ENCODE data around the gene TBC1D30. TPM values are rescaled to one million over a fixed set of nuclear protein-coding genes. Genes with fewer than 3 reads are reported as not detected.
"Not testable (repeated sequence)": the region's sequence is repeated elsewhere in the genome, so short reads cannot be mapped to it uniquely, and the experiment has no call there.

TBC1D30 gene
- 3.0 and 3.4 TPM in 2 replicates for total RNA-seq
- long read RNA-seq, partial matches to known transcripts, result 0 of 1 reads
- long read RNA-seq, other reads (novel, unspliced or antisense), result 1 of 1 reads

GRCh38 chr12:64824500-64825142 lies at the start of gene TBC1D30:
TBC1D30 (plus strand) TSS chr12:64824647; CDS start chr12:64824880, 233 bp downstream.
- Mint-ChIP-seq H3K4me3 (ENCODE audit: low read depth) (peak within 1 kb of the TSS; percentile 65), H3K4me1 (ENCODE audit: low read depth) (peaks cover 11% of the 10 kb centered on the region), H3K36me3 (ENCODE audit: insufficient read depth) (no peaks in the 10 kb centered on the region), H3K27me3 (peaks cover 66% of the 10 kb centered on the region), H3K27ac (no peak within 1 kb of the TSS), H3K9me3 (ENCODE audit: low read depth) (peaks cover 2% of the 10 kb centered on the region)
- DNase-seq (ENCODE audit: low spot score, unreplicated experiment), result peak; percentile 14
- no peak for TF ChIP-seq CTCF (IDR thresholded peaks at IDR 0.05; ENCODE audit: unreplicated experiment)

GRCh38 chr12:64775147-64775736 lies 49.2 kb upstream of the TBC1D30 start:
- Mint-ChIP-seq H3K27me3 (peaks cover 36% of the 10 kb centered on the region), H3K9me3 (ENCODE audit: low read depth) (peaks cover 31% of the 10 kb centered on the region)
- not testable (repeated sequence) for H3K27ac Mint-ChIP-seq; DNase-seq (ENCODE audit: low spot score, unreplicated experiment); H3K4me3 Mint-ChIP-seq (ENCODE audit: low read depth); H3K36me3 Mint-ChIP-seq (ENCODE audit: insufficient read depth); H3K4me1 Mint-ChIP-seq (ENCODE audit: low read depth)

- Mint-ChIP-seq H3K9me3 (ENCODE audit: low read depth) (peaks cover 22% of the 10 kb centered on the region), H3K27ac (no peak overlapping the region), H3K27me3 (peaks cover 63% of the 10 kb centered on the region), H3K4me3 (ENCODE audit: low read depth) (peak overlapping the region; percentile 68), H3K4me1 (ENCODE audit: low read depth) (peaks cover 11% of the 10 kb centered on the region), H3K36me3 (ENCODE audit: insufficient read depth) (peaks cover 4% of the 10 kb centered on the region)
- DNase-seq (ENCODE audit: low spot score, unreplicated experiment), result no peak
- TF ChIP-seq CTCF (IDR thresholded peaks at IDR 0.05; ENCODE audit: unreplicated experiment), result no peak
These were observed 45.0 kb upstream of the TBC1D30 start for GRCh38 chr12:64779354-64779974.

- no peak for TF ChIP-seq CTCF (IDR thresholded peaks at IDR 0.05; ENCODE audit: unreplicated experiment)
- Mint-ChIP-seq H3K4me1 (ENCODE audit: low read depth) (peaks cover 11% of the 10 kb centered on the region), H3K9me3 (ENCODE audit: low read depth) (peaks cover 21% of the 10 kb centered on the region), H3K27ac (peak overlapping the region; percentile 73), H3K4me3 (ENCODE audit: low read depth) (peak overlapping the region; percentile 68), H3K27me3 (peaks cover 64% of the 10 kb centered on the region), H3K36me3 (ENCODE audit: insufficient read depth) (peaks cover 4% of the 10 kb centered on the region)
- DNase-seq (ENCODE audit: low spot score, unreplicated experiment), result no peak
These were observed 44.3 kb upstream of the TBC1D30 start for GRCh38 chr12:64780132-64780530.

- peak; percentile 32 for DNase-seq (ENCODE audit: low spot score, unreplicated experiment)
- peak; percentile 37 for TF ChIP-seq CTCF (IDR thresholded peaks at IDR 0.05; ENCODE audit: unreplicated experiment)
- Mint-ChIP-seq H3K27me3 (peaks cover 64% of the 10 kb centered on the region), H3K4me1 (ENCODE audit: low read depth) (peaks cover 11% of the 10 kb centered on the region), H3K9me3 (ENCODE audit: low read depth) (peaks cover 15% of the 10 kb centered on the region), H3K27ac (peak overlapping the region; percentile 73), H3K4me3 (ENCODE audit: low read depth) (peak overlapping the region; percentile 78), H3K36me3 (ENCODE audit: insufficient read depth) (peaks cover 2% of the 10 kb centered on the region)
These were observed 43.7 kb upstream of the TBC1D30 start for GRCh38 chr12:64780531-64781279.
